ENCODE results near the gene GRIK4.

GRCh38 chr11:120973501-120973900 is 462.0 kb downstream of the GRIK4 start:
- TF ChIP-seq, protein P1, sequence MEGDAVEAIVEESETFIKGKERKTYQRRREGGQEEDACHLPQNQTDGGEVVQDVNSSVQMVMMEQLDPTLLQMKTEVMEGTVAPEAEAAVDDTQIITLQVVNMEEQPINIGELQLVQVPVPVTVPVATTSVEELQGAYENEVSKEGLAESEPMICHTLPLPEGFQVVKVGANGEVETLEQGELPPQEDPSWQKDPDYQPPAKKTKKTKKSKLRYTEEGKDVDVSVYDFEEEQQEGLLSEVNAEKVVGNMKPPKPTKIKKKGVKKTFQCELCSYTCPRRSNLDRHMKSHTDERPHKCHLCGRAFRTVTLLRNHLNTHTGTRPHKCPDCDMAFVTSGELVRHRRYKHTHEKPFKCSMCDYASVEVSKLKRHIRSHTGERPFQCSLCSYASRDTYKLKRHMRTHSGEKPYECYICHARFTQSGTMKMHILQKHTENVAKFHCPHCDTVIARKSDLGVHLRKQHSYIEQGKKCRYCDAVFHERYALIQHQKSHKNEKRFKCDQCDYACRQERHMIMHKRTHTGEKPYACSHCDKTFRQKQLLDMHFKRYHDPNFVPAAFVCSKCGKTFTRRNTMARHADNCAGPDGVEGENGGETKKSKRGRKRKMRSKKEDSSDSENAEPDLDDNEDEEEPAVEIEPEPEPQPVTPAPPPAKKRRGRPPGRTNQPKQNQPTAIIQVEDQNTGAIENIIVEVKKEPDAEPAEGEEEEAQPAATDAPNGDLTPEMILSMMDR (IDR thresholded peaks at IDR 0.05; ENCODE audit: low read depth, low read length, poor library complexity, severe bottlenecking), result no peak
- no peak for TF ChIP-seq EZH2phosphoT487 (IDR thresholded peaks at IDR 0.05; ENCODE audit: borderline replicate concordance, low read length)

All from DOHH2 (cell line).